ENCODE results near the gene OMP. TPM values are rescaled to one million over a fixed set of nuclear protein-coding genes. Genes with fewer than 3 reads are reported as not detected.
A peak's percentile ranks its signal among the peaks of the same experiment; 100 is the strongest.

OMP gene
- total RNA-seq, 2 donors from 2014 or later: not detected

GRCh38 chr11:77064648-77065217 lies 37.9 kb upstream of the OMP start:
- ATAC-seq (no peak), DNase-seq (no peak)
- Histone ChIP-seq H3K36me3 (replicated peaks in 1 of 2; ENCODE audit: insufficient read depth in 1 of 2, low read depth in 2 of 2) (no peaks in the 10 kb centered on the region), H3K27me3 (no peaks in the 10 kb centered on the region), H3K4me1 (peaks cover 60% of the 10 kb centered on the region), H3K4me3 (no peak overlapping the region), H3K9me3 (no peaks in the 10 kb centered on the region), H3K27ac (no peak overlapping the region)
- intact Hi-C loops (cut with DNase I): no loop called here
- no peak for TF ChIP-seq POLR2A (IDR thresholded peaks at IDR 0.05)
- no peak for TF ChIP-seq CTCF (IDR thresholded peaks at IDR 0.05)
- WGBS, 2 donors: 83 to 90% methylated on average over 4 of the region's 4 CpGs

- ATAC-seq (no peak), DNase-seq (peak; percentile 26 to 44 (median 38))
- Histone ChIP-seq H3K4me1 (peaks cover 53% of the 10 kb centered on the region), H3K36me3 (replicated peaks in 1 of 2; ENCODE audit: insufficient read depth in 1 of 2, low read depth in 2 of 2) (no peaks in the 10 kb centered on the region), H3K27ac (peak overlapping the region; percentile 61 to 83 (median 80)), H3K9me3 (no peaks in the 10 kb centered on the region), H3K4me3 (no peak overlapping the region), H3K27me3 (no peaks in the 10 kb centered on the region)
- 41 to 75% methylated on average over 6 to 14 of the region's 14 CpGs for WGBS, 2 donors
- TF ChIP-seq CTCF (IDR thresholded peaks at IDR 0.05): no peak
- no peak for TF ChIP-seq POLR2A (IDR thresholded peaks at IDR 0.05)
- intact Hi-C loops (cut with DNase I): no loop called here
These were observed 36.8 kb upstream of the OMP start for GRCh38 chr11:77065878-77066228.

GRCh38 chr11:77066229-77067042 lies 36.2 kb upstream of the OMP start, which contains the start of gene CAPN5:
Gene CAPN5 (plus strand): TSS chr11:77066971. CDS start chr11:77084887, 17,916 bp downstream.
- 4% methylated on average over 65 of the region's 69 CpGs; no CpG with 5 or more reads in 1 of the 2 donors for WGBS, 2 donors
- intact Hi-C loops (cut with DNase I): no loop called here
- H3K4me1 ChIP-seq: peaks cover 47% of the 10 kb centered on the region

GRCh38 chr11:77067861-77068443 lies 34.7 kb upstream of the OMP start:
- Histone ChIP-seq H3K4me3 (no peak overlapping the region), H3K9me3 (no peaks in the 10 kb centered on the region), H3K4me1 (peaks cover 52% of the 10 kb centered on the region), H3K27me3 (no peaks in the 10 kb centered on the region), H3K27ac (no peak overlapping the region), H3K36me3 (replicated peaks in 1 of 2; ENCODE audit: insufficient read depth in 1 of 2, low read depth in 2 of 2) (no peaks in the 10 kb centered on the region)
- no peak for ATAC-seq
- TF ChIP-seq POLR2A (IDR thresholded peaks at IDR 0.05) (no peak), CTCF (IDR thresholded peaks at IDR 0.05) (no peak)
- WGBS, 2 donors: 82 to 83% methylated on average over 7 to 8 of the region's 8 CpGs
- intact Hi-C loops (cut with DNase I): no loop called here
- no peak for DNase-seq

More at GRCh38 chr11:77066229-77067042, 36.2 kb upstream of the OMP start, which contains the start of gene CAPN5:
- H3K4me3 ChIP-seq: peak within 1 kb of the TSS; percentile 37 to 54
- no peaks in the 10 kb centered on the region for H3K27me3 ChIP-seq
- TF ChIP-seq POLR2A (IDR thresholded peaks at IDR 0.05) (peak; percentile 77 to 86 (median 85)), CTCF (IDR thresholded peaks at IDR 0.05) (peak in 3 of 7 experiments; percentile 14 to 35 (median 32))
- peak within 1 kb of the TSS; percentile 61 to 83 (median 80) for H3K27ac ChIP-seq
- ATAC-seq: peak; percentile 95
- peak; percentile 92 to 96 (median 94) for DNase-seq
- H3K36me3 ChIP-seq (replicated peaks in 1 of 2; ENCODE audit: insufficient read depth in 1 of 2, low read depth in 2 of 2): no peaks in the 10 kb centered on the region
- no peaks in the 10 kb centered on the region for H3K9me3 ChIP-seq

Data from body of pancreas (tissue), 4 donors.